ENCODE data around the gene ROMO1. TPM values are rescaled to one million over a fixed set of nuclear protein-coding genes. Genes with fewer than 3 reads are reported as not detected.
"Not testable (repeated sequence)": the region's sequence is repeated elsewhere in the genome, so short reads cannot be mapped to it uniquely, and the experiment has no call there.

Gene ROMO1
- total RNA-seq, 4 donors from 2014 or later: 146 to 299 (median 212) TPM

DNA sequence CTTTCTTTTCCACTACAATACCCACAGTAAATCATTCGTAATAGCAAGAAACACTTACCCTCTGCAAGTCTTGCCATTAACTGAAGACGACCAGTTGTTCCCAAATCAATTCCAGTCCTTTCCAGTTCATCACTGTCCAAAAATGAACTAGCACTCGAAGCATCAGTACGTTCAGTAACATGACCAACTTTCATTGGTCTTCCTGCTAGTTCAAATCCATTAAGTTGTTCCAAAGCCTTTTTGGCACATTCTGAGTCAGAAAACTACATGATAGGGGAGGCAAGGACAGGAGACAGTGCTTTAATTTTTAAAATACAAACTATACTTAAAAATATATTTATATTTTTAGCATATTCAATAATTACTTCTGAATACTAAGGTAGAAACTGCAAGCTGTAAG lies 14.9 kb downstream of the ROMO1 start:
- peaks cover 98% of the 10 kb centered on the region for H3K36me3 ChIP-seq
- TF ChIP-seq, protein P1, sequence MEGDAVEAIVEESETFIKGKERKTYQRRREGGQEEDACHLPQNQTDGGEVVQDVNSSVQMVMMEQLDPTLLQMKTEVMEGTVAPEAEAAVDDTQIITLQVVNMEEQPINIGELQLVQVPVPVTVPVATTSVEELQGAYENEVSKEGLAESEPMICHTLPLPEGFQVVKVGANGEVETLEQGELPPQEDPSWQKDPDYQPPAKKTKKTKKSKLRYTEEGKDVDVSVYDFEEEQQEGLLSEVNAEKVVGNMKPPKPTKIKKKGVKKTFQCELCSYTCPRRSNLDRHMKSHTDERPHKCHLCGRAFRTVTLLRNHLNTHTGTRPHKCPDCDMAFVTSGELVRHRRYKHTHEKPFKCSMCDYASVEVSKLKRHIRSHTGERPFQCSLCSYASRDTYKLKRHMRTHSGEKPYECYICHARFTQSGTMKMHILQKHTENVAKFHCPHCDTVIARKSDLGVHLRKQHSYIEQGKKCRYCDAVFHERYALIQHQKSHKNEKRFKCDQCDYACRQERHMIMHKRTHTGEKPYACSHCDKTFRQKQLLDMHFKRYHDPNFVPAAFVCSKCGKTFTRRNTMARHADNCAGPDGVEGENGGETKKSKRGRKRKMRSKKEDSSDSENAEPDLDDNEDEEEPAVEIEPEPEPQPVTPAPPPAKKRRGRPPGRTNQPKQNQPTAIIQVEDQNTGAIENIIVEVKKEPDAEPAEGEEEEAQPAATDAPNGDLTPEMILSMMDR (IDR thresholded peaks at IDR 0.05): no peak
- TF ChIP-seq EP300 (IDR thresholded peaks at IDR 0.05): no peak
- no peak for TF ChIP-seq POLR2AphosphoS5 (IDR thresholded peaks at IDR 0.05)
- no peak for TF ChIP-seq POLR2A (IDR thresholded peaks at IDR 0.05)
- no peaks in the 10 kb centered on the region for H3K27me3 ChIP-seq
- 59% methylated on average over 4 of the region's 4 CpGs for WGBS
- H3K4me1 ChIP-seq: peaks cover 17% of the 10 kb centered on the region
- no peak overlapping the region for H3K4me3 ChIP-seq
- H3K9me3 ChIP-seq: no peaks in the 10 kb centered on the region
- H3K27ac ChIP-seq: no peak overlapping the region
- no peak for DNase-seq (ENCODE audit: low spot score in 2 of 2)

DNA sequence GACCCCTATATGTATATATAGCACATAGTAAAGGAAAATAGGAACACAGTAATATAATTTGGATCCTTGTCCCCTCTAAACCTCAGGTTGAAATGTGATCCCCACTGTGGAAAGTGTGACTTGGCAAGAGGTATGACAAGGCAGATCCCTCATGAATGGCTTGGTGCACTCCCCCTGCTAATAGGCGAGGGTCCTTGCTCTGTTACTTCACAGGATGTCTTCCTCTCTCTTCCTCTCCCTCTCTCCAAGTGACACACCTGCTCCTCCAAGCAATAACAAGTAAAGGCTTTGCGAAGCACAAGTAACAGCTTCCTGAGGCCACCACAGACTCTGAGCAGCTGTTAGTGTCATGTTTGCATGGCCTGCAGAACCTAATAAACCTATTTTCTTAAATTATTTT lies 16.4 kb downstream of the ROMO1 start:
- TF ChIP-seq POLR2A (IDR thresholded peaks at IDR 0.05): no peak
- TF ChIP-seq, protein P1 (IDR thresholded peaks at IDR 0.05): no peak
- TF ChIP-seq POLR2AphosphoS5 (IDR thresholded peaks at IDR 0.05): no peak
- TF ChIP-seq EP300 (IDR thresholded peaks at IDR 0.05): no peak
- H3K9me3 ChIP-seq: no peaks in the 10 kb centered on the region
- H3K4me3 ChIP-seq: no peak overlapping the region
- 98% methylated on average over 2 of the region's 2 CpGs for WGBS
- no peaks in the 10 kb centered on the region for H3K27me3 ChIP-seq
- H3K27ac ChIP-seq: no peak overlapping the region
- no peak for DNase-seq (ENCODE audit: low spot score in 2 of 2)
- H3K36me3 ChIP-seq: peaks cover 99% of the 10 kb centered on the region
- peaks cover 6% of the 10 kb centered on the region for H3K4me1 ChIP-seq

DNA sequence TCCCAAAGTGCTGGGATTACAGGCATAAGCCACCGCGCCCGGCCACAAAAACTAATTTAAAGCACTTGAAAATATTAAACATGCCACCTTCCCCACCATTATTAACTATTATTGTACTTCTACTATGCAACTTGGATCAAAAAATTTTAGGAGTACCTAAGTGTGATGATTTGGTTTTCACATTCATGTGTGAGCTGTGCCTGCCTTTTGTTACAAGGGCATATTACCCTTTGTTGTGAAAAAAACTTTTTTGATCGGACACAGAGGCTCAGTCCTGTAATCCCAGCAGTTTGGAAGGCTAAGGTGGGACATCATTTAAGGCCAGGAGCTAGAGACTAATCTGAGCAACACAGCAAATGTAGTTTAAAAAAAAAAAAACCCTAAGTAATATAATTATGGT lies 17.1 kb downstream of the ROMO1 start:
- peaks cover 99% of the 10 kb centered on the region for H3K36me3 ChIP-seq
- H3K4me1 ChIP-seq: peaks cover 4% of the 10 kb centered on the region
- DNase-seq (ENCODE audit: low spot score in 2 of 2): no peak
- no peaks in the 10 kb centered on the region for H3K9me3 ChIP-seq
- TF ChIP-seq EP300 (IDR thresholded peaks at IDR 0.05) (no peak), POLR2AphosphoS5 (IDR thresholded peaks at IDR 0.05) (no peak), POLR2A (IDR thresholded peaks at IDR 0.05) (no peak)
- TF ChIP-seq, protein P1 (IDR thresholded peaks at IDR 0.05): no peak
- H3K4me3 ChIP-seq: no peak overlapping the region
- no peak overlapping the region for H3K27ac ChIP-seq
- no peaks in the 10 kb centered on the region for H3K27me3 ChIP-seq
- WGBS: 89% methylated on average over 4 of the region's 4 CpGs

DNA sequence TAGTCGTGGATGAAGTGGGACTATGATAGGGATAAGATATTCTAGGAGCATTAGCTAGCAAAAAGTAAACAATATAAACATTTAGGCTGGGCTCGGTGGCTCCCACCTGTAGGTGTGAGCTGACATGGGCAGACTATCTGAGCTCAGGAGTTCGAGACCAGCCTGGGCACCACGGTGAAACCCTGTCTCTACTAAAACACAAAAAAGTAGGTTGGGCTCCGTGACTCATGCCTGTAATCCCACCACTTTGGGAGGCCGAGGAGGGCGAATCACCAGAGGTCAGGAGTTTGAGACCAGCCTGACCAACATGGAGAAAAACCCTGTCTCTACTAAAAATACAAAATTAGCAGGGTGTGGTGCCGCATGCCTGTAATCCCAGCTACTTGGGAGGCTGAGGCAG lies 19.1 kb downstream of the ROMO1 start:
- peaks cover 98% of the 10 kb centered on the region for H3K36me3 ChIP-seq
- WGBS: 91% methylated on average over 8 of the region's 8 CpGs
- not testable (repeated sequence) for H3K4me1 ChIP-seq; H3K9me3 ChIP-seq; H3K27ac ChIP-seq; H3K27me3 ChIP-seq; H3K4me3 ChIP-seq; DNase-seq (ENCODE audit: low spot score in 2 of 2)

DNA sequence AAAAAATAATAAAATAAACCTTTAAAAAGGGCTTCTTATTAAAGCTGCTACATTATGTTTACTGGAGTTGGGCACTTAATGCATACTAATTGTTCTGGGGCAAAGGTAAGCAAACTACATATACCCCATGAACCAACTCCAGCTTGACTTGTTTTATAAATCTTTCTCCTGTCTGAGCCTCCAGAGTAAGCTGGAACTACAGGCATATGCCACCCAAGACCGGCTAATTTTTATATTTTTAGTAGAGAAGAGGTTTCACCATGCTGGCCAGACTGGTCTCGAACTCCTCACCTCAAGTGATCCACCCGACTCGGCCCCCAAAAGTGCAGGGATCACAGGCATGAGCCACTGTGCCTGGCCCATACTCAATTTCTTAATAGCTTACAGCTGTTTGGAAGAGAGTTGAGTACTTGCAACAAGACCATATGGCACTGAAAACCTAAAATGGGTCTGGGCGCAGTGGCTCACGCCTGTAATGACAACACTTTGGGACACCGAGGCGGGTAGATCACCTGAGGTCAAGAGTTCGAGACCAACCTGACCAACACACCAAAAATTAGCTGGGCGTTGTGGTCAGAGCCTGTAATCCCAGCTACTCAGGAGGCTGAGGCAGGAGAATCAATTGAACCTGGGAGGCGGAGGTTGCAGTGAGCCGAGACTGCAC lies 19.9 kb downstream of the ROMO1 start:
- H3K9me3 ChIP-seq: no peaks in the 10 kb centered on the region
- WGBS: 74% methylated on average over 12 of the region's 12 CpGs
- no peak overlapping the region for H3K4me3 ChIP-seq
- peaks cover 99% of the 10 kb centered on the region for H3K36me3 ChIP-seq
- peaks cover 3% of the 10 kb centered on the region for H3K4me1 ChIP-seq
- no peak overlapping the region for H3K27ac ChIP-seq
- H3K27me3 ChIP-seq: no peaks in the 10 kb centered on the region
- no peak for DNase-seq (ENCODE audit: low spot score in 2 of 2)
- TF ChIP-seq, protein P1 (IDR thresholded peaks at IDR 0.05): no peak
- no peak for TF ChIP-seq POLR2A (IDR thresholded peaks at IDR 0.05)
- no peak for TF ChIP-seq POLR2AphosphoS5 (IDR thresholded peaks at IDR 0.05)
- TF ChIP-seq EP300 (IDR thresholded peaks at IDR 0.05): no peak

DNA sequence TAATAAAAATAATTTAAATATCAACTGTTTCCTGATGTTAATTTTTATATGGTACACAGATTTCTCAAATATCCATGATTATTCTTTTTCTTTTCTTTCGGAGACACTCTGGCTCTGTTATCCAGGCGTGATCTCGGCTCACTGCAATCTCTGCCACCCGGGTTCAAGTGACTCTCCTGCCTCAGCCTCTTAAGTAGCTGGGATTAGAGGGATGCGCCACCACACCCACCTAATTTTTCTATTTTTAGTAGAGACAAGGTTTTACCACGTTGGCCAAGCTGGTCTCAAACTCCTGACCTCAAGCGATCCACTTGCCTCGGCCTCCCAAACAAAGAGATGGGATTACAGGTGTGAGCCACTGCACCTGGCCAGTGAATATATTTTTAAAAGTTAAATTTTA lies 20.5 kb downstream of the ROMO1 start:
- DNase-seq (ENCODE audit: low spot score in 2 of 2): no peak

More for the DNA sequence above, 20.5 kb downstream of the ROMO1 start:
- WGBS: 65% methylated on average over 8 of the region's 8 CpGs
- H3K36me3 ChIP-seq: peaks cover 99% of the 10 kb centered on the region
- TF ChIP-seq POLR2AphosphoS5 (IDR thresholded peaks at IDR 0.05) (no peak), POLR2A (IDR thresholded peaks at IDR 0.05) (no peak), EP300 (IDR thresholded peaks at IDR 0.05) (no peak)
- TF ChIP-seq, protein P1 (IDR thresholded peaks at IDR 0.05): no peak
- H3K9me3 ChIP-seq: no peaks in the 10 kb centered on the region
- no peak overlapping the region for H3K27ac ChIP-seq
- no peak overlapping the region for H3K4me3 ChIP-seq
- peaks cover 3% of the 10 kb centered on the region for H3K4me1 ChIP-seq
- H3K27me3 ChIP-seq: no peaks in the 10 kb centered on the region

Measured in suprapubic skin (tissue), 4 donors.